ENCODE measurements around the gene PRR30. TPM values are rescaled to one million over a fixed set of nuclear protein-coding genes. Genes with fewer than 3 reads are reported as not detected.
"Not testable (repeated sequence)": the region's sequence is repeated elsewhere in the genome, so short reads cannot be mapped to it uniquely, and the experiment has no call there.

Gene PRR30
- not detected for polyA plus RNA-seq (2013, experiment 1 of 2; ENCODE audit: insufficient read length)
- polyA plus RNA-seq (2013, experiment 2 of 2; ENCODE audit: insufficient read length), result not detected

- DNase-seq, result no peak
Observed at GRCh38 chr2:27139310-27139709, at the start of gene PRR30. Gene PRR30, minus strand, starts transcription at chr2:27139410. Its CDS starts 1,081 bp downstream, at chr2:27138329.

DNA sequence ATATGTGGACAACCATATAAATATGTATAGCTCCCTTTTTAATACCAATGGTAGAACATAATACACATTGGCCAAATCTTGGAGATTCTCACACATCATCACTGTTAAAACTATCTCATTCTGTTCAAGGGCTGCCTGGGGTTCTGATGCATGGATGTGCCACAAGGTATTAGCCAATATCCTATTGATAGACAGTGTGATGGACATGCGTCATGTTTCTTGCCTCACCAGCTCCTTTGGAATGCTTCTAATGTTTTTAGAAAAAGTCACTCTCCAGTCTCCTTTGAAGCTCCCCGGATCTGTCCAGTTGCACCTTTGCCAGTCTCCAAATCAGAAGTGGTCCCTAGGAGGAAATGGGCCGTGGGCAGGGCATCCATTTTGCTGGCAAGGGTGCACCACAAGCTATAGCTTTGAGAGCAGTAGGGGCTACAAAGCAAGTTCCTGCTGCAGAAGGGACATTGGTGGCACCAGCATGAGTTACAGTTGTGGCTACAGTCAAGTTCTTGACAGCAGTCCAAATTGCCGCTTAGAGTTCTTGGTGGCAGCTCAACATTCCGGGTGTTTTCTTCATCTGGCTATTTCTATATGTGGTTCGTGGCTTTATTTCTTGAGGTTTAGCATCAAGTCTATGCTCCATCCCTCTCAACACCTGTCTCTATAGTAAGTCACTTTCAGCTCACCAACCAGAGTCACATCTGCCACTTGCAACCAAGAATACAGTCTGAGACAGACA lies 47.6 kb upstream of the PRR30 start:
- no peak for DNase-seq

DNA sequence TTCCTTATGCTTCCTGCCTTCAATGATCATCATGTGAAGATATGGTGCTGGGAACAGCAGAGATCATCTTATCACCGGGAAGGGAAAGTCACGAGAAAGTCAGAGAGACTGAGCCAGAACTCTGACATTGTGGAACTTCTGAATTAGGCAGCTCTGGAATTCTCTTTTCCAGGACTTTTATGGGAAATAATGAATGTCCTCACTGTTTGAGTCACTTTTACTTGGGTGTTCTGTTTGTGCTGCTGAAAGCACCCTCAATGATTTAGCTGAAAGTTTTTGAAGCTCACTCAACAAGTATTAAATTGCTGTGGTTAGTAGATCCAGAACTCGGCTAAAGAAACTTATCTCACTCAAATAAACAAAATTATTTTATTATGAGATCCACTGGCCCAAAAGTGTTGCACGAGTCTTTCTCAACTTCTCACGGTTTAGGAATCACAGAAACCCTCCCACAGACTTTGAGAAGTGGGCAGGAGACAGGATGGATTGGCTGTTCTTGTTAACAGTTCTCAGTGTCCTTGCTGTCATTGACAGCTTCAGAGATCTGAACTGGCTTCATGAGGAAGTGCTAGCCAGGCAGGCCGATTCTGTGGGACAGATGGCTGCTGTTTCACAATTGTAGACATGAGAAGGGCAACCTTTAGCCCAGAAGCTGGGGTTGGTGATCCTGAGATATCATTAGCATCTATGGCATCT lies 46.3 kb upstream of the PRR30 start:
- peak; percentile 87 for DNase-seq

- DNase-seq, result peak; percentile 9
Observed at GRCh38 chr2:27184115-27184514, 44.9 kb upstream of the PRR30 start.

DNA sequence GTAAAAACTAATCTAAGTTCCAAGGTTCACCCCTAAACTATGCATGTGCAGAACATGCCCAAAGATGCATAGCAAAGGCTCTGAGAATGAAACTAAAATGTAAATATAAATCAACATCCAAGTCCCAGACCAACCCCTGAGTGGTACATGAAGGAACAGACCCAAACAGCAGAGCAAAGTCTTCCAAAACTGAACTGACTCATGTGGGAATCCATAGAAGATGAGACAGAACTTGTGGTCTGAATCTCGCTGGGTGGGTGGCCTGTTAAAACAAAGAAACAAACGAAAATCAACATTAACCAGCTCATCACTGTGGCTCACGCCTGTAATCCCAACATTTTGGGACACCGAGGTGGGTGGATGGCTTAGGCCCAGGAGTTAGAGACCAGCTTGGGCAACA lies 43.1 kb upstream of the PRR30 start:
- DNase-seq, result peak; percentile 95

DNA sequence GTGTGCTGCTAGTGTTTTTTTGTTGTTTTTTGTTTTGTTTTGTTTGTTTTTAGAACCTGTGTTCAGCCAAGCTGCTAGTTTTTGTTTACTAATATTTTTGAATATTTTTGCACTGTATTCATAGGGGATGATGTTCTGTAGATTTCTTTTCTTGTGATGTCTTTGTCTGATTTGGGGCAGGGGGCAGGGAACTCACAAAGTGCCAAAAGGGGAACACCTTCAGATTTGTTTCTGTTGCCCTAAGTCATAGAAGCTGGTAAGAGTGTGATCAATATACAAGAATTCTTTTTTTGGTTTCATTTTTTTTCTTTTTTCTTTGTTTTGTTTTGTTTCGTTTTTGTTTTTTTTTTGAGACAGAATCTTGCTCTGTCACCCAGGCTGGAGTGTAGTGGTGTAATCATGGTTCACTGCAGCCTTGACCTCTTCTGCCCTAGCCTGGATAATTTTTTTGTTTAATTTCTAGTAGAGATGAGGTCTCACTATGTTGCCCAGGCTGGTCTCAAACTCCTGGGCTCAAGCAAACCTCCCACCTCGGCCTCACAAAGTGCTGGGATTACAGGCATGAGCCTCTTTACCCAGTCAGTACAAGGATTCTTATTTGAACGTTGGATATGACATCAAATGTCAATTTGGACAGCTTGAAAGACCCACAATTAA lies 40.3 kb upstream of the PRR30 start:
- DNase-seq, result no peak

- DNase-seq, result no peak
Observed at GRCh38 chr2:27178469-27178868, 39.3 kb upstream of the PRR30 start.

DNA sequence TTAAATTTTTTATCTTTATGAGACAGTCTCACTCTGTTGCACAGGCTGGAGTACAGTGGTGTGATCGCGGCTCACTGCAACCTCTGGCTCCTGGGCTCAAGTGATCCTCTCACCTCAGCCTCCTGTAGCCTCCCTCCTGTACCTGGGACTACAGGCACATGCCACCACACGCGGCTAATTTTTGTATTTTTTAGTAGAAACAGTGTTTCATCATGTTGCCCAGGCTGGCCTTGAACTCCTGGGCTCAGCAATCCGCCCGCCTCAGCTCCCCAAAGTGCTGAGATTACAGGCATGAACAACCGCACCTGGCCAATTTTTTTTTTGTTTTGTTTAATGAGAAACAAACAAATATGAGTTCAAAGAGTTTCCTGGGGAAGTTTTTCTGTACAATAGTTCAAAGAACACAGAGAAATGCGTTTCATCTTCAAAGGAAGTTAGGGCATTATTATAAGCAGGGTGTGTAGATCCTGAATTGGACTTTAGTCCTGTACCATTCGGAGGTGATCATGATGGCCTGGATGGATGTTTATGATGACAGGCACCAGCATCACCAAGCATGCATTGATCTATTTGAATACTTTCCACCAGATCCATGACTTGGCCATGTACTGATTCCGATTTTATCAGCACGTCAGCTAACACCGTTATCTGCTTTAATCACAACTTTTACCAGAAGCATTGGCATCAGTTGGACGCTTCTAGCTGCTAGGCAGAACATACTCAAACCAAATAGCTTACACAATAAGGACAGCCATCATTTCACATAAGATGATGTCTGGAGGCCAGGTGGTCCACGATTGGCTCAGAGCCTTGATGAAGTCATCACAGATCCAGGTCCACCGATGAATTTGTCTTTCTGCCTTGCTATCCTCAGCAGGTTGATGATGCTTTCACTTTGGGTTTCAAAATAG lies 38.5 kb upstream of the PRR30 start:
- no peak for DNase-seq

DNA sequence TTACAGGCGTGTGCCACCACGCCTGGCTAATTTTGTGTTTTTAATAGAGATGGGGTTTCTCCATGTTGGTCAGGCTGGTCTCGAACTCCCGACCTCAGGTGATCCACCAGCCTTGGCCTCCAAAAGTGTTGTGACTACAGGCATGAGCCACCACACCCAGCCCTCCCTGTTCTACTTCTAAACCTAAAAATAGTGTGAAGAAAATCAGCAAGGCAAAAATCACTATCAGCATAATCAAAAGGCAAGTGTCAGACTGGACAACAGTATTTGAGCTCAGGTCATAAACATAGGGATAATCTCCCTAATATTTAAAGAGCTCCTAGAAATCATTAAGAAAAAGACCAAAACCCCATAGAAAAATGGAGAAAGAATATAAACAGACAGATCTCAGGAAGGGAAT lies 36.6 kb upstream of the PRR30 start:
- not testable (repeated sequence) for DNase-seq

DNA sequence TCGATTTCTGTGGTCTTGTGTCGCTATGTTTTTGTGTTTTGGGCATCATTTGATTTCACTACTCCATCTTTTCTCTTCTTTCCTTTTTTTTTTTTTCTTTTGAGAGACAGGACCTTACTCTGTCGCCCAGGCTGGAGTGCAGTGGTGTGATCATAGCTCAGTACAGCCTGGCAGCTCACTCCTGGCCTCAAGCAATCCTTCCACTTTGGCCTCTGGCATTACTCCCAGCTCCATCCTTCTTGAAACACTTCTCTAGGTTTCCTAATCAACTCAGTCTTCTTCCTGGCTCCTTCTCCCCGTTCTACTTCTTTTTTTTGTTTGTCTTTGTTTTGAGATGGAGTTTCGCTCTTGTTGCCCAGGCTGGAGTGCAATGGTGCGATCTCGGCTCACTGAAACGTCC lies 36.1 kb upstream of the PRR30 start:
- no peak for DNase-seq

GRCh38 chr2:27174638-27175037 lies 35.4 kb upstream of the PRR30 start:
- DNase-seq, result peak; percentile 36

GRCh38 chr2:27171351-27171848 lies 32.2 kb upstream of the PRR30 start:
- no peak for DNase-seq

GRCh38 chr2:27170581-27171337 lies 31.5 kb upstream of the PRR30 start:
- DNase-seq, result peak; percentile 9

DNA sequence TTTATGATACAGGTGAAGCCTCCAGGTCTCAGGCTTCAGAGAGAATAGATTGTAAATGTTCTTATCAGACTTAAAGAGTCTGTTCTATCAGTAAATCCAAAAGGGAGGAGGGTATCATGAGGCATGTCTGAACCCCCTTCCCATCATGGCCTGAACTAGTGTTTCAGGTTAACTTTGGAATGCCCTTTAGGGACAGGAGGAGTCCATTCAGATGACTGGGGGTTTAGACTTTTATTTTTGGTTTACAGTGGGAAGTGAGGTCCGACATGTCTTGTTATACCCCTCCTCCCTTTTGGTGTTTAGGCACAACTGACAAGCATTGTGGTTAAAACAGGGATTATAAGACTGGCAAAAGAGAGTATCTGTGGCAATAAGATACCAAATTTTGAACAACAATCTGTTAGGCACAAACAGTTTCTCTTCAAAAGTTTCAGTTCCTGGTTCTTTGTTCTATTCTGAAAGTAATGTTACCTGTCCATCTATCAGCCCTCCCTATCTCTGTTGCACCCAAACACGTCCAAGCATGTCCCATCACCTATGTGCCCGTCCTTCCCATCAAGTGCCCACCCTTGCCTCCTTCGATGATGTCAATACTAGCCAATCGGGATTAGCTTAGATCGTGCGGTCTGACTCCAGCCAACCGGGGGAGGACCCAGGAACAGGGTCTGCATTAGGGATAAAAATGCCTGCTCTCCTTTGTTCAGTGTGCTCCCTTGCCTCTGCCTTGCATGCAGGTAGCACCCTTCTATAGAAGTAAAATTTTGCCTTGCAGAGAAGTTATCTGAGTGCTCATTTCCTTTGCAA lies 26.0 kb upstream of the PRR30 start:
- DNase-seq, result no peak

DNA sequence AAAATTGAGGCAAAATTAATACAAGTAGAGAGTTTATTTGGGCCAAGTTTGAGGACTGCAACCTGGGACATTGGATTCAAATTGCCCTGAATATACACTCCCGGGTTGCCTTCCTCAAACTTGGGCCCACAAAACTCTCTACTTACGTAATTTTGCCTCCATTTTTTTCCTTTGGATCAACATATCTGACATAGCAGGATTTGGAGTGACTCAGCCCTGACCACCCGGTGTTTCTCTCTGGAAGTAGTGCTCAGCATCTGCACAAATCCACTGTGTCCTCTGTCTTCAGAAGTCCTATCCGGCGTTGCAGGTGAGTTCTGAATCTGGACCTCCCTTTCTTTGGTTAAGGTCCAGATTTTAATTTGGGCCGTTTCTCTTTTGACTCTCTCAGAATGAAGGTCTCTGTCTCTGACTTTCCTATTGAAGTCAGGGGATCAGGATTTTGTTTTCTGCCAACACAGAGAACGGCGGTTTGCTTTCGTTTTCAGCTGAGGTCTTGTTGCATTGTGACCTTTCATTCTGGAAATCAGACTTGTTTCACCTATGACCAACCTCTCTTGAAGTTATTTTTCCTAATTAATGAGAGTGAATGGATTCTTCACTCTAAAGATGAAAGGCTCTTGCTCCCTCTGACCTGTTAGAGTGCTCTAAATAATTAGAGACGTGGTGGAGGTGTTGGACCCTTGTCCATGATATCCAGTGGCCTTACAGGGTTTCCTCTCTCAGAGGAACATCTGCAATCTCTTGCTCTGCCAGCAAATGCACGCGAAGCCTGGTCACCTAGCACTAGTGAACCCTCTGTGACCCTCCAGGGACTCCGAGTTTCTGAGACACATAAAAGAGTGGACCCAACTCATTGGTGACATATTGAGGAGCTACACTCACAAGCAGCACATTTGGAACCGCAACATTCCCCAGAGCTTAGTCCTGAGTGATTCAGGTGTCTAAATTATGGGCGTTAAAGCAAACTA lies 23.2 kb upstream of the PRR30 start:
- DNase-seq, result peak; percentile 53

GRCh38 chr2:27160191-27160590 lies 21.0 kb upstream of the PRR30 start:
- DNase-seq, result no peak

DNA sequence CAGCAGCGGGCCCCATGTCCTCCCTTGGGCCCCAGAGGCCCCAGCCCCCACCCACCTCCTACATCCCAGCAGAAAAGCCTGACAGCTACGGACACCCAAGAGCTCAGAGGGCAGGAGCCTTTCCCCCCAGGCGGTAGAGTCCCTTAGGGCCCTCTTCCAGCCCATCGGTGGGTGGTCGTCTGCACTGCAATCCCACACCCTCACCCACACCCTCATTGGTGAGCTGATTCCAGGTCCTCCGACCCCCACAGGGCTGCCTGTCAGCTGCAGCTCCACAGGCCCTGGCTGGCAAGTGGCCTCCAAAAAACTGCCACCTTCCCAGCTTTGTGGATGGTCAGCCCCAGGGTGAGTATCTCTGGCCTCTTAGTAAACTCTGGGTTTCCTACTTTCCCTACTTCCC lies 20.1 kb upstream of the PRR30 start:
- no peak for DNase-seq

- no peak for DNase-seq
Observed at GRCh38 chr2:27158468-27158867, 19.3 kb upstream of the PRR30 start.

GRCh38 chr2:27155069-27155520 lies 15.9 kb upstream of the PRR30 start:
- DNase-seq, result no peak
